ENCODE measurements around the gene AHCYL2.
"Not testable (repeated sequence)": the region's sequence is repeated elsewhere in the genome, so short reads cannot be mapped to it uniquely, and the experiment has no call there.

The AHCYL2 gene

DNA sequence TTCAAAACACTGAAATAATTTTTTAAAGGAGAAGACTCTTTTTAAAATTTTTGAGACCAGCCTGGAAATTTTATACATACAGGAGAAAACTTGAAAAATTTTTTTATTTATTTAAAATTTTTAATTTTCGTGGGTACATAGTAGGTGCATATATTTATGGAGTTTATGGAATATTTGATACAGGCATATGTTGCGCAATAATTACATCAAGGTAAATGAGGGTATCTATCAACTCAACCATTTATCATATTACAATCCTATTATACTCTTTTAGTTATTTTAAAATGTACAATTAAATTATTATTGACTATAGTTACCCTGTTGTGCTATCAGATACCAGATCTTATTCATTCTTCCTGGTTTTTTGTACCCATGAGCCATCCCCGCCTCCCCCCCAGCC lies 75.1 kb downstream of the AHCYL2 start:
- in situ Hi-C loops (cut with HindIII; ENCODE audit: low sequenced_read_pairs), result no loop called here
- DNase-seq (ENCODE audit: low read depth, low spot score), result no peak
- TF ChIP-seq, protein P1, sequence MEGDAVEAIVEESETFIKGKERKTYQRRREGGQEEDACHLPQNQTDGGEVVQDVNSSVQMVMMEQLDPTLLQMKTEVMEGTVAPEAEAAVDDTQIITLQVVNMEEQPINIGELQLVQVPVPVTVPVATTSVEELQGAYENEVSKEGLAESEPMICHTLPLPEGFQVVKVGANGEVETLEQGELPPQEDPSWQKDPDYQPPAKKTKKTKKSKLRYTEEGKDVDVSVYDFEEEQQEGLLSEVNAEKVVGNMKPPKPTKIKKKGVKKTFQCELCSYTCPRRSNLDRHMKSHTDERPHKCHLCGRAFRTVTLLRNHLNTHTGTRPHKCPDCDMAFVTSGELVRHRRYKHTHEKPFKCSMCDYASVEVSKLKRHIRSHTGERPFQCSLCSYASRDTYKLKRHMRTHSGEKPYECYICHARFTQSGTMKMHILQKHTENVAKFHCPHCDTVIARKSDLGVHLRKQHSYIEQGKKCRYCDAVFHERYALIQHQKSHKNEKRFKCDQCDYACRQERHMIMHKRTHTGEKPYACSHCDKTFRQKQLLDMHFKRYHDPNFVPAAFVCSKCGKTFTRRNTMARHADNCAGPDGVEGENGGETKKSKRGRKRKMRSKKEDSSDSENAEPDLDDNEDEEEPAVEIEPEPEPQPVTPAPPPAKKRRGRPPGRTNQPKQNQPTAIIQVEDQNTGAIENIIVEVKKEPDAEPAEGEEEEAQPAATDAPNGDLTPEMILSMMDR (IDR thresholded peaks at IDR 0.05; ENCODE audit: low read depth, low read length), result no peak
- H3K4me3 ChIP-seq (ENCODE audit: low read depth, low read length), result no peak overlapping the region

DNA sequence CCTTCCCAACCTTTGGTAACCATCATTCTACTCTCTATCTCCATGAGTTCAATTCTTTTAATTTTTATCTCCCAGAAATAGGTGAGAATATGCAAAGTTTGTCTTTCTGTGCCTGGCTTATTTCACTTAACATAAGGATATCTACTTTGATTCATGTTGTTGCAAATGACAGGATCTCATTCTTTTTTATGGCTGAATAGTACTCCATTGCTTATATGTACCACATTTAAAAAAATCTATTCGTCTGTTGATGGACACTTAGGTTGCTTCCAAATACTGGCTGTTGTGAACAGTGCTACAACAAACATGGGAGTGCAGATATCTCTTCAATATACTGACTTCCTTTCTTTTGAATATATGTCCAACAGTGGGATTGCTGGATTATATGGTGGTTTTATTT lies 75.5 kb downstream of the AHCYL2 start:
- DNase-seq (ENCODE audit: low read depth, low spot score); in situ Hi-C loops (cut with HindIII; ENCODE audit: low sequenced_read_pairs); H3K4me3 ChIP-seq (ENCODE audit: low read depth, low read length): not testable (repeated sequence)

DNA sequence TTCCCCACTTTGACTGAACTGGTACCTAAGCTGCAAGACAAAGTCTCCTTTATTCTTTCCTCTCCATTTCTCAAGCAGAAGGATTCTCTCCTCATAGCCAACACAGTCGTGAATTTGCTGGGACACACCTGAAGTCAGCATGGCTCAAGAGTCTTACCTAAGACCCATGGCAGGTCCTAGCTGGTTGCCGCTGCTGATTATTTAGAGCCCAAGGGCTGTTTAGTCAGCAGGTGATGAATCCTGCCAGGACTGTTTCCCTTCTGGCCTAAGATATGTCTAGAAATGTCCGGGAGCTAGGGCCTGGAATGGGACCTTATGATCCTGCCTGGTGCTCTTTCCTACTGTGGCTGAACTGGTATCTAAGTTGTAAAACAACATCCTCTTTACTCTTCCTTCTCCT lies 82.8 kb downstream of the AHCYL2 start:
- TF ChIP-seq, protein P1 (IDR thresholded peaks at IDR 0.05; ENCODE audit: low read depth, low read length), result no peak

DNA sequence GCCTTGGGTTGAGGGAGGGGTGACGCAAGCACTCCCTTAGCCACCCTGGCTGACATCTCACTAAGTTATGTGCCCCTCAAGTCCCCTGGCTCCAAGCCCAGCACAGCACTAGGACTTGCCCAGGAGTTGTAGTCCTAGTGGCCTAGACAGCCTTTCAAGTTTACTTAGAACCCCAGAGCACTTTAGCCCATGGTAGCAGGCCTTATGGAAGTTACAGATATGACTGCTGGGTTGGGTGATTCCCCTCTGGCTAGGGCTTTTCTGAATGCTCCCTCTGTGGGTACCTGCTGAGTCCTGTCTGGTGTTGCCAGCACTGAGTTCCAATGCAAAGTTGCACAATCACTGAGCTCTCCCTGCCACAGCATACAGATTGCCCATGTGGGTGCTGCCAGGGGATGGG lies 83.2 kb downstream of the AHCYL2 start:
- H3K4me3 ChIP-seq (ENCODE audit: low read depth, low read length), result no peak overlapping the region
- DNase-seq (ENCODE audit: low read depth, low spot score), result peak; percentile 23
- TF ChIP-seq, protein P1 (IDR thresholded peaks at IDR 0.05; ENCODE audit: low read depth, low read length), result no peak
- in situ Hi-C loops (cut with HindIII; ENCODE audit: low sequenced_read_pairs), result no loop called here

More for the DNA sequence above, 82.8 kb downstream of the AHCYL2 start:
- in situ Hi-C loops (cut with HindIII; ENCODE audit: low sequenced_read_pairs), result no loop called here
- no peak for DNase-seq (ENCODE audit: low read depth, low spot score)
- H3K4me3 ChIP-seq (ENCODE audit: low read depth, low read length), result no peak overlapping the region

DNA sequence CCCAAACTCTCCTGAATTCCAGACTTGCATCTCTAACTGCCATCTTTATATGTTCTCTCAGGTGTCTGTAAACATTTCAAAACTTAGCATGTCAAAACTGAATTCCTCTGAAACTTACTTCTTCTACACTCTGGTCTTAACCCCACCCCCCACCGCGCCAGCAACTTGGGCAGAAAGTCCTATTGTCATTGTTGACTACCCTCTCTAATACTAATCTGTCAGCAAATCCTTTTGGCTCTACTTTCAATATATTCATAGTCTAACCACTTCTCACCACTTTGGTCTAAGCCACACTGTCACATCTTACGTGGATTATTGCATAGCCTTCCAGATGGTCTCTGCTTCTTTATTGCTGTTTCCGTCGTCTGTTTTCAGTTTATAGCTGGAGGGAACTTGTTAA lies 86.6 kb downstream of the AHCYL2 start:
- in situ Hi-C loops (cut with HindIII; ENCODE audit: low sequenced_read_pairs), result no loop called here

DNA sequence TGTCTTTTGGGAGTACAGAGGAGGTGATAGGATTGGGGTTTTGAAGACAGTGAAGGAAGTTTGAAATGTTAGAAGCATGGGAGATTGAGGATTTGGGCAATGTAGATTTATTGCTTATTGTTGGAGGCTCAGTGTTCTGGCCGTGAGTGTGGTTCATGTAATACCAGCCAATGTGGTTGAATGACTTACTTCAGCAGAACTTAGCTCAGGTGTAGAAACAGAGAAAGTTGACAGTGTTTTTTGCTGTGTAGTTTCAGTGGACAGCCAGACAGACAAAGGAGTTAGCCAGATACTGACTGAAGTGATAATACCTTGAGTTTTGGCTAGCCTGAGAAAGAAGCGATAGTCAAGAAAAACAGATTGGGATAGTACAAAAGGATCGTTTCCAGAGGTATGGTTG lies 88.5 kb downstream of the AHCYL2 start:
- in situ Hi-C loops (cut with HindIII; ENCODE audit: low sequenced_read_pairs), result no loop called here
- TF ChIP-seq, protein P1 (IDR thresholded peaks at IDR 0.05; ENCODE audit: low read depth, low read length), result no peak
- DNase-seq (ENCODE audit: low read depth, low spot score), result no peak
- no peak overlapping the region for H3K4me3 ChIP-seq (ENCODE audit: low read depth, low read length)

More for the DNA sequence above, 86.6 kb downstream of the AHCYL2 start:
- DNase-seq (ENCODE audit: low read depth, low spot score), result no peak
- TF ChIP-seq, protein P1 (IDR thresholded peaks at IDR 0.05; ENCODE audit: low read depth, low read length), result no peak
- H3K4me3 ChIP-seq (ENCODE audit: low read depth, low read length), result no peak overlapping the region

DNA sequence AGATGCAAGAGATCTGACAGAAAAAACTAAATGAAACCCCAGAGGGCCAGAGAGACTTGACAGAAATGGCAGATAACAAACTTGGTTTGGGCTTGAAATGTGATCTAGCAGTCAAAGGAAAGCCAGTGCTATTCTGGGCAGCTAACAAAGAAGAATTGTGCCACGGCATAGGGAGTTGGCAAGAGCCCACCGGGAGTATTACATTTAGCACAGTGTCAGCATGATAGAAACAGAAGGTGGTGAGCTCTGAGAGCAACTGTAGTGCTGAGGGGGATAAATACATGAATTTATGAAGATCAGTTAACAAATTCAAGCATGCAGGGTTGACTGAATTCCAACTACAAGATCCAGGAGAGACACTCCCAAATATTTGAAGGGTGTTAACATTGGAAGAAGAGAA lies 91.1 kb downstream of the AHCYL2 start:
- DNase-seq (ENCODE audit: low read depth, low spot score), result peak; percentile 16
- TF ChIP-seq, protein P1 (IDR thresholded peaks at IDR 0.05; ENCODE audit: low read depth, low read length), result no peak
- H3K4me3 ChIP-seq (ENCODE audit: low read depth, low read length), result no peak overlapping the region
- in situ Hi-C loops (cut with HindIII; ENCODE audit: low sequenced_read_pairs), result no loop called here
